ENCODE data around the gene EEF1AKMT2.
"Not testable (repeated sequence)": the region's sequence is repeated elsewhere in the genome, so short reads cannot be mapped to it uniquely, and the experiment has no call there.

EEF1AKMT2 gene

GRCh38 chr10:124756156-124756903 is 35.4 kb downstream of the EEF1AKMT2 start:
- no peak for DNase-seq

- no peak for DNase-seq
Measured at GRCh38 chr10:124755581-124755980, 36.1 kb downstream of the EEF1AKMT2 start.

GRCh38 chr10:124754227-124754626 is 37.5 kb downstream of the EEF1AKMT2 start:
- DNase-seq = no peak

- DNase-seq = no peak
Measured at GRCh38 chr10:124748953-124749645, 42.6 kb downstream of the EEF1AKMT2 start.

- DNase-seq = no peak
Measured at GRCh38 chr10:124748166-124748565, 43.5 kb downstream of the EEF1AKMT2 start.

GRCh38 chr10:124747745-124748144 is 43.9 kb downstream of the EEF1AKMT2 start:
- DNase-seq = no peak

GRCh38 chr10:124746992-124747391 is 44.7 kb downstream of the EEF1AKMT2 start:
- no peak for DNase-seq

GRCh38 chr10:124746447-124746846 is 45.2 kb downstream of the EEF1AKMT2 start:
- DNase-seq = not testable (repeated sequence)

GRCh38 chr10:124745673-124746072 is 46.0 kb downstream of the EEF1AKMT2 start:
- DNase-seq = no peak

- DNase-seq = no peak
Measured at GRCh38 chr10:124745252-124745651, 46.4 kb downstream of the EEF1AKMT2 start.

- DNase-seq = peak; percentile 78
Measured at GRCh38 chr10:124744102-124745050, 47.3 kb downstream of the EEF1AKMT2 start, which contains the start of gene FAM53B. FAM53B (minus strand) TSS chr10:124744378; CDS start chr10:124706713, 37,665 bp downstream.

- DNase-seq = peak; percentile 83
Measured at GRCh38 chr10:124743191-124744101, 48.2 kb downstream of the EEF1AKMT2 start.

GRCh38 chr10:124742413-124743190 is 49.1 kb downstream of the EEF1AKMT2 start:
- DNase-seq = peak; percentile 78

- no peak for DNase-seq
Measured at GRCh38 chr10:124741922-124742412, 49.7 kb downstream of the EEF1AKMT2 start.

- peak; percentile 70 for DNase-seq
Measured at GRCh38 chr10:124741281-124741921, 50.3 kb downstream of the EEF1AKMT2 start.

- peak; percentile 67 for DNase-seq
Measured at GRCh38 chr10:124740369-124741280, 51.1 kb downstream of the EEF1AKMT2 start.

- no peak for DNase-seq
Measured at GRCh38 chr10:124739986-124740368, 51.7 kb downstream of the EEF1AKMT2 start.

GRCh38 chr10:124739119-124739921 is 52.4 kb downstream of the EEF1AKMT2 start:
- DNase-seq = no peak

Measured in right kidney (tissue), 1 donor.